ENCODE results near the gene CASP12.
"Not testable (repeated sequence)": the region's sequence is repeated elsewhere in the genome, so short reads cannot be mapped to it uniquely, and the experiment has no call there.

CASP12 gene

GRCh38 chr11:104897891-104898684 is at the start of gene CASP12:
TSS of gene CASP12 (minus strand) at chr11:104898460.
- ATAC-seq = peak; percentile 68 to 85

GRCh38 chr11:104946907-104947306 is 48.6 kb upstream of the CASP12 start:
- ATAC-seq = peak; percentile 82 to 86

- ATAC-seq = no peak
Observed at GRCh38 chr11:104944076-104944475, 45.8 kb upstream of the CASP12 start.

GRCh38 chr11:104943561-104943960 is 45.3 kb upstream of the CASP12 start:
- ATAC-seq = no peak

GRCh38 chr11:104934594-104934993 is 36.3 kb upstream of the CASP12 start:
- no peak for ATAC-seq

GRCh38 chr11:104934073-104934472 is 35.8 kb upstream of the CASP12 start:
- ATAC-seq = not testable (repeated sequence)

- ATAC-seq = no peak
Observed at GRCh38 chr11:104928811-104929210, 30.6 kb upstream of the CASP12 start.

- ATAC-seq = no peak
Observed at GRCh38 chr11:104926771-104927611, 28.7 kb upstream of the CASP12 start.

- ATAC-seq = no peak
Observed at GRCh38 chr11:104925850-104926249, 27.6 kb upstream of the CASP12 start.

GRCh38 chr11:104918113-104918824 is 20.0 kb upstream of the CASP12 start:
- peak; percentile 62 to 77 for ATAC-seq

GRCh38 chr11:104917271-104918112 is 19.2 kb upstream of the CASP12 start:
- ATAC-seq = peak; percentile 18 to 52

GRCh38 chr11:104916442-104916841 is 18.2 kb upstream of the CASP12 start:
- peak; percentile 44 to 51 for ATAC-seq

- no peak for ATAC-seq
Observed at GRCh38 chr11:104912102-104912501, 13.8 kb upstream of the CASP12 start.

GRCh38 chr11:104908186-104908531 is 9.9 kb upstream of the CASP12 start:
- no peak for ATAC-seq

- ATAC-seq = peak; percentile 91
Observed at GRCh38 chr11:104907521-104908185, 9.4 kb upstream of the CASP12 start.

GRCh38 chr11:104905271-104905670 is 7.0 kb upstream of the CASP12 start:
- no peak for ATAC-seq

GRCh38 chr11:104899226-104899625 is 966 bp upstream of the CASP12 start:
- ATAC-seq = no peak

- no peak for ATAC-seq
Observed at GRCh38 chr11:104898685-104899013, 389 bp upstream of the CASP12 start.

- no peak for ATAC-seq
Observed at GRCh38 chr11:104895634-104896033, 2.6 kb downstream of the CASP12 start.

- no peak for ATAC-seq
Observed at GRCh38 chr11:104893876-104894275, 4.4 kb downstream of the CASP12 start.

GRCh38 chr11:104892723-104893511 is 5.3 kb downstream of the CASP12 start:
- ATAC-seq = no peak

All from activated CD4-positive, CD25-positive, alpha-beta regulatory T cell treated with anti-CD3 and anti-CD28 coated beads, Interleukin-2, amount 50 U/mL, for 24 hours (primary cell).